ENCODE data around the gene WNT1.

The WNT1 gene

GRCh38 chr12:48981757-48982157 lies 3.6 kb downstream of the WNT1 start:
- no peak for DNase-seq

DNA sequence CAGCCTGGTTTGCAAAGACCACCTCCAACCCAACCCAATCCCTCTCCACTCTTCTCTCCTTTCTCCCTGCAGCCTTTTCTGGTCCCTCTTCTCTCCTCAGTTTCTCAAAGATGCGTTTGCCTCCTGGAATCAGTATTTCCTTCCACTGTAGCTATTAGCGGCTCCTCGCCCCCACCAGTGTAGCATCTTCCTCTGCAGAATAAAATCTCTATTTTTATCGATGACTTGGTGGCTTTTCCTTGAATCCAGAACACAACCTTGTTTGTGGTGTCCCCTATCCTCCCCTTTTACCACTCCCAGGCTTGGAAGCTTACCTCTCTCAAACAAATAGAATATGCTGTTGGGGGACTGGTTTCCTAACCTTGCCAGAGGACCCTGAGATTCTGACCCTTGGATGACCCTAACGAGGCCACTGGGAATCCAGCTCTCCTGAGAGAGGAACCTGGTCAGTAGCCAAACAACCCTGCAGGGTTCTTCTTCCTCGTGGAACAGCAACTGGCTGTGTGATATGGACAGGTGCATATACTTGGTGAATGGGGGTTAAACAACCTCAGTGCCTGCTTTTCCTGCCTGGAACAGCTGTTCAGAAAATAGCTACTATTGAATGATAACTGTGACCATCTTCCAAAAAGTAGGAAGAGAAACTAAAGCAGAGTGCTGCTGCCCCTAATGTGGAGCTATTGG lies 4.4 kb downstream of the WNT1 start:
- no peak for DNase-seq

DNA sequence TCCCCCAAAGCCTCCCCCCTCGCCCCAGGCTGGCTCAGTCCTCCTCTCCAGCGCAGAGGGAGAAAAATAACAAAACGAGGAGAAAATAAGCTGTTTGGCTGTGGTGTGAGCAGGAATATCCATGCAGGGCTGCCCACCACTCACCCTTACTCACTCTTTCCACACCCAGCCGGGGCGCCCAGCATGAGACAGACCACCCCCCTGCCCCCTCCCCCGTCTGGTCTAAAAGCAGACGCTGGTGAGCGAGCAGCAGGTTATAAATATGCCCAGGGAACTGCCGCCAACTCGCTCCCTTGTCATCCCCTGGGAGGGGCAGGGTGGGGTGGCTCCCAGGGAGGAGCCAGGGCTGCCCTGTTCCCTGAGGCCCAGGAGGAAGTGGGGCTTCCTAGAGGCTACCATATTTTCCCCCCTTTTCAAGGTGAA lies 7.4 kb downstream of the WNT1 start:
- DNase-seq = no peak

- DNase-seq = no peak
Observed at GRCh38 chr12:48985901-48986300, 7.8 kb downstream of the WNT1 start.

DNA sequence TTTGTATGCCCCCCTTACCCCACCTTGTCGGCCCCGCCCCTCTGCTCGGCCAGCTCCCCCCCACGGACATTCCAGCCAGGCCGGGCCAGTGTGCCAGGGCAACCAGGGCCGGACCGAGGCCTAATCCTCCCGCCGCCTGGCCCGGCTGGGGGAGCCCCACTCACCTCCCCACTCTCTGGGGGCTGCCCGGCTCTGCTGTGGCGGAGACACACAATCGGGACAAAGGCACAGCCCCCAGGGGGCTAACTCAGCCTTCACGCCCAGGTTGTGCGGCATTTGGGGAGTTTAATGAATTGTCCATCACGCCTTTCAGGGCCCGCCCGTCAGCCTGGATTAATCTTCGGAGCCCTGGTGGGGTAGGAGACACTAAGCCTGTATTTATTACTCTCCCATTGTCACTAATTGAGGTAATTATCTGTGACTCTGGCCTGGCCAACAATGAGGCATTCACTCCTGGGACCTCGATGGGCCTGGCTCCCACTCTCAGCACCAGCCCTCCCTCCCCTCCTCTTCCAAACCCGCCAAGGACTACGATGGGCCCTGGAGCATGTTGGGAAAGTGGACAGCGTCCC lies 8.7 kb downstream of the WNT1 start:
- no peak for DNase-seq

DNA sequence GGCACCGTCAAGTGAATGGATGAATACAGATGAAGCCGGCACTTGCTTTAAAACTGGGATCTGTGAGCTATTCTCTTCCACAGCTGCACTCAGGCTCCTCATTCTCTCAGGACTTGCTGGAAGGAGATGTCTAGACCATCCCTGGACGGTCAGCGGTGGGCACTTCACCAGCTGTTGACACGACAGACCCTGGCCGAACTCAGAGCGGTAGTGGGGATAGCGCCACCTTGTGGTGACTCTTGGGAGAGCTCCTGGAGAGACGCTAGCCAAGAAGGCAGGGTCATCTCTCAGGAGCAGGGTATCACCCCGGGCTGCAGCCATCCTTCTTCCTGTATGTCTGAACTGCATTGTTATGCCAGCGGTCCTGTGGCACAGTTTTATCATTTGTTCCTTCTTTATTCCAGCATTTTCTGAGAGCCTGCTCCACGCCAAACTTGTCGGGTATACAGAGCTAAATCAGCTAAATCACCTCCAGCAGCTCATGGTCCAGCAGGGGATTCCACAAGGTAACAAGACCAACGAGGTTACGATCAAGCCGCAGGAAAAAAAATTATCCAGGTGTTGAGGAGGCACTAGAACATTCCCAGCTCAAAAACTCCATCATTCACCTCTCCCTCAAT lies 10.0 kb downstream of the WNT1 start:
- peak; percentile 23 for DNase-seq

- DNase-seq = no peak
Observed at GRCh38 chr12:48990552-48990951, 12.4 kb downstream of the WNT1 start.

DNA sequence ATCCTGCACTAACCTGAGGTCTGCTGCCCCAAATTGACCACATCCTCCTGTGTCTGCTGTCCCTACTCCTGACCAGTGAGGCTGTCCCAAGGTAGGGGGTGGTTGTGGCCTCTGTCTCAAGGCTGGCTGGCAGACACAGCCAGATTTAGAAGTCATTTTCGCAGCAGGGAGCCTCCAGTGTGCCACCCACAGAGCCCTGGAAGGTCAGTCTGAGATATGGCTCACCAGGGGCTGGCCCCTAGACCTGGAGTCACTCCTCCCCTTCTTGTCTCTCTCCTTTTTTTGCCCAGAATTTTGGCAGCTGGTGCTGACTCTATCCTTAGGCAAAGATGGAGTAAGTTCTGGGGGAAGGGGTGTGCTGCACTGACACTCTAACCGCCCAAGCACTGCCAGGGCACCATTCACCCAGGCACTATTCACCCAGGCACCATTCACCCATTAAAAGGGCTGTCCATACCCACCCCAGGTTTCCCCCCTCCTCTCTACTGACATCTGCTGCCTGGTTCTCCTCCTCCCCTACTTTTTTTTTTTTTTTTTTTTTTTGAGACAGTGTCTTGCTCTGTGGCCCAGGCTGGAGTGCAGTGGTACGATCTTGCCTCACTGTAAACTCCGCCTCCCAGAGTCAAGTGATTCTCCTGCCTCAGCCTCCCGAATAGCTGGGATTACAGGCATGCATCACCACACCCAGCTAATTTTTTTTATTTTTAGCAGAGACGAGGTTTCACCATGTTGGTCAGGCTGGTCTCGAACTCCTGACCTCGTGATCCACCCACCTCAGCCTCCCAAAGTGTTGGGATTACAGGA lies 13.3 kb downstream of the WNT1 start:
- DNase-seq = no peak

GRCh38 chr12:48993787-48994186 lies 15.7 kb downstream of the WNT1 start:
- no peak for DNase-seq

- no peak for DNase-seq
Observed at GRCh38 chr12:48994224-48995085, 16.3 kb downstream of the WNT1 start.

- DNase-seq = peak; percentile 65
Observed at GRCh38 chr12:48995086-48995879, 17.2 kb downstream of the WNT1 start.

DNA sequence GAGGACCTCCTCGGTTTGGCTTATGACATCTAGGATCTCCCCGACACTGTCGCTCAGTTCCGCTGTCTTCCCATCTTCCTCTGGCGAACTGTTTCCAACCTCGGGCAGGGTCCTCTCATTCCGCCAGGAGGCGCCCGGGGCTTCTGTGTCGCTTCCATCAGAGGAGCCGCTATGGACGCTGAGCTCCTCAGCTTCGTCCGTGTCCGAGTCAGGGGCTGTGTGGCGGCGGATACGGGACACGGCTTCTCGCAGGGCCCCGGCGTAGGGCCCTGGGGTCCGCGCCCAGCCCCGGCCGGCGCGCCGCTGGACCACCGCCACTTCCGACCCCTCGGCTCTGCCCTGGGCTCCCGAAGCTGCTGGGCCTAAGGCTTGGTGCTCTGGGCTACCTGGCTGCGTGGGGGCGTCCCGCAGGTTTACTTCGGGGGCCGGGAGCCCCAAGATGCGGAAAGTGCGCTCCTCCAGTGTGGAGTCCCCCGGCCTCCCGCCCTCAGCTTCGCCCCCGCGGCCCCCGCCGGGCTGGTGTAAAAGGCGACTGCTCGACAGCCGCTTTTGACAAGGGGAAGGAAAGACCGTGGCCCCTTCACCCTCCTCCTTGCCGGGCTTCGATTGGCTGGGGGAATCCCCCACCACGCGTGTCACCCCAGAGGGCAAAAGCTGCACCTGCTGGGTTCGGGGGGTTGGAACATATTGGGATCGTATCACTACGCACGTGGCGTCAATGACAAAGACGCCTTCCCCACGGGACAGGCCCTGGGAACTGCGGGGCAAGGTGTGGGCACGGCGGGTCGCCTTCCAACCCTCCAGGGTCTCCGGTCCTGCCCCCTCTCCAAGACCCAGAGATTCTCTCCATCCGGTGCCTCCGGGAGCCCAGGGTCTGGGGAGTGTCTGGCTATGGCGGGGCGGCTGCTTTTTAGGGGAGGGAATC lies 18.9 kb downstream of the WNT1 start:
- DNase-seq = peak; percentile 56

DNA sequence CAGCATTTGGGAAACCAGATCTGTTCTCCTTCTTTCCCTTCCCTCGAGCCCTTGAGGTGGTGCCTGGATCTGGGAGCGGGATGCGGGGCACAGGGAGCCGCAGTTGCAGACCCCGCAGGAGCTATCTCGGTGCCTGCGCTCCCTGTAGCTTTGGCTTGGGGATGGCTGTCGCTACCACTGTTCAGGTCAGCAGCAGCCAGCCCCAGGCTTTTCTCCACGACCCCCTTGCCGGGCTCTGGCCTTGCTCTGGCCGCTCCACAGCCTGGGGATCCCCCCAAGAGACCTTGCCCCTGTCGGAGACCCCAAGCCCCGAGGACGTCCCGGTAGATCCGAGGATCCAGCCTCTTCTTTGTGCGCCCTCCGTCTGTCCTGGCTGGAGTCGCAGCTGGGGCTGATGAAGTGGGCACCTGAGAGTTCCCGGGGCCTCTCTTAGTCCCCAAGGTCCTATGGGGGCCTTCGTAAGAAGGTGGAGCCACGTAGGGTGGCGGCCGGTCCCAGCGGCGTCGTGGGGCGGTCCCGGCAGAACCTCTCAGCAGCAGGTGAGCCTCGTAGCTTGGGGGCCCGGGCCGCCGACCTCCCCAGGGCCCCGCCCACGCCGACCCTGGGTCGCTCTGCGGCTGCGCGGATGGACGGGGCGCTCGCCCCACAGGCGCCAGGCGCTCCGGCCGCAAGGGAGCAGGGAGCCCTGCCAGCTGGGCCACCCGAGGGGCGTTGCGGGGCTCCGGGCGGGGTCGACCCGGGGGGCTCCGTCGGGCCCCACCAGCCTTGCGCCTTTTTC lies 19.8 kb downstream of the WNT1 start:
- DNase-seq = no peak

DNA sequence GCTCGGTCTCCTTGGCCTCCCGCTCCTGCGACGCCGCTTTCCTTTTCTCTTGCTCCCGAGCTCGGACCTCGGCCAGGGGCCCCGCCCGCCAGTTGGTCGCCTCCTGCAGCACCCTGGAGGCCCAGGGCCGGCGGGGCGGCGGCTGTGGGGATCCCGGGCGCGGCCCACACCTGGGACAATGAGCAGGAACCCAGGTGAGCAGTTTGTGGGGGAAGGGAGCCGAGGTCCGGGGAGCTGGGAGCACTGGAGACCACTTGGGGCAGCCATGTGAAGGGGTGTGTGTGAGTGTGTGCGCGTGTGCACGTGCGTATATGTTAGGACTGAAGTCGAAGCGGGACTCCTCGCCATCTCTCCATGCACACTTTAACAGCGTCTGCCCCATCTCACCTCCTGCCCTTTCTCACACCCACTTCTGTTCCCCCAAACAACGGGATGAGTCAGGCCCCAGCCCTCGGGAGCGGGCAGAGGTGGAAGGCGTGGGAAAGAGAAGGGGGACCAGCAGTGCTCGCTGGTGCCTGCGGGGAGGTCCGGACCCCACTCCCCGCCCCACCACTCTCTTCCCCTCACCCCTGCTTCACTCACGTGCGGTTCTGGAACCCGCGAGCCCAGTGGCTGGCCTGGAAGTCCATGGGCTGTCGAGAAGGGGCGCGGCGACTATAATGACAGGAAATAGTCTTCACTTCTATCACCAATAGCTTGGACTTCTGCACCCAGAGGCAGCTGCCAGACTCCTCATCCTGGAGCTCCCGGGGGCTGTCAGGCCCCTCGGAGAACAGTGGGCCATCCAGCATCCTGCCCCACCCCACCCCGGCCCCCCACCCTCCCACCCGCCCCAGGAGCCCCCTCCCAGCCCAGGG lies 20.6 kb downstream of the WNT1 start:
- DNase-seq = no peak

GRCh38 chr12:48999371-49000131 lies 21.4 kb downstream of the WNT1 start, which contains the start of gene DDN:
Gene DDN (minus strand): TSS chr12:48999375. CDS start chr12:48999287, 88 bp downstream.
- DNase-seq = peak; percentile 18

DNA sequence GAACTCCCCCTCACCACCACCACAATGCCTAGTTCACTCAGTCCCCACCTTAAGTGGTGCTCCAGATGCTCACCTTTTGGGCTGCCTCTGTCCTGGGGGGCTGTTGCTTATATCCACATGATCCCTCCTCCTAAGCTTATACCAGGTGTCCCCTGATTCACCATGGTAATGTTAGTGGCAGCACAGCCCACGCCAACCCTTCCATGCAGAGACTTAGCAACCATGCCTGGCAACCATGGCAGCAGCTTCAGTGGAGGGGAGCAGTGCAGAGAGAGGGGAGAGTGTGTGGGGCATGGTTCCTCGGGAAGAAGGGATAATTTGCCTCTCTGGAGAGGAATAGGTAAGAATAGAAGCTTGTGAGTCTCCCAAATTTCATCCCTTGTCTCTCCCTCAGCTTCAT lies 22.2 kb downstream of the WNT1 start:
- no peak for DNase-seq

- DNase-seq = no peak
Observed at GRCh38 chr12:49008943-49009342, 30.8 kb downstream of the WNT1 start.

DNA sequence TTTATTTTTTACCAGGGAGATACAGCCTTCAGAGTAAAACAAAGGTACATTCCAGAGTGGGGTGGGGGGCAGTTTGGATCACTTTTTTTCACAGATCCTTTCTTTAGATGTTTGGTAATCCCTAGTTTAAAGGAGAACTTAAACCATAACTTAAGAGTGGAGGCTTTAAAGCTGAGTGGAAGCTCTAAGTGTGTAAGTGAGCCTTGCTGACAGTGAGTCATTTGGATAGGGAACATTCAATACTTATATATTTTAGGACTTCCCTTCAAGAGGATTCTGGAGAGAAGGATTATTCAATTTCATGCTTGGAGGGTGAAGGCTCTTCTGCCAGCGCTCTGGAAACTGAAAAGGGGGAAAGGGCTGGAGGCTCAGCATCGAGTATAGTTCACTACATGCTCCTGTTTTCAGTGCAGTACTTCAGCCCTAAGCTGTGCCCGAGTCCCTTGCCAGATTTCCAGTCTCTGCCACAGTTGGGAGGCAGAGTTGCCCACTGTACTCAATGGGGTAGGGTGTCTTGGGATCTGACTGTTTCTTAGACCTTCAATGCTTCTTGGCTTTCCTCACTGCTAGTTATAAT lies 32.1 kb downstream of the WNT1 start:
- DNase-seq = no peak
